SK-N-SH treated with all-trans-retinoic acid at 6 μM for 48 hours (cell line): Measurements from ENCODE around the gene MIGA1.
"Not testable (repeated sequence)": the region's sequence is repeated elsewhere in the genome, so short reads cannot be mapped to it uniquely, and the experiment has no call there.

ENCODE experiments used
- ATAC-seq: fragments of 200-7000 bp; cut with Tn5 transposase; 3 replicates; pipeline ENCODE4 v1.9.1; 2020; ENCODE audit warnings: mild to moderate bottlenecking, moderate library complexity
- ARNTL ChIP-seq: fragments of 450-650 bp; formaldehyde crosslinking; IDR thresholded peaks from 2 replicates; pipeline ENCODE4 v1.5.0; 2020; ENCODE audit warnings: low read depth, mild to moderate bottlenecking, moderate library complexity, borderline replicate concordance
- BACH2 ChIP-seq: fragments of 250-450 bp; sonication (Bioruptor Pico); IDR thresholded peaks from 2 replicates; pipeline ENCODE4 v1.9.0; 2021; ENCODE audit warnings: mild to moderate bottlenecking, borderline replicate concordance
- CREB5 ChIP-seq: fragments of 250-450 bp; sonication (Bioruptor Pico); IDR thresholded peaks from 2 replicates; pipeline ENCODE4 v1.5.1; 2020; ENCODE audit warnings: low read depth, mild to moderate bottlenecking, moderate library complexity
- CSDC2 ChIP-seq: fragments of 250-450 bp; sonication (Bioruptor Pico); IDR thresholded peaks from 2 replicates; pipeline ENCODE4 v1.5.0; 2020; ENCODE audit warnings: mild to moderate bottlenecking, moderate library complexity
- ESRRG ChIP-seq: fragments of 250-450 bp; sonication (Bioruptor Pico); IDR thresholded peaks from 2 replicates; pipeline ENCODE4 v1.6.1; 2021; ENCODE audit warnings: mild to moderate bottlenecking
- GLIS3 ChIP-seq: fragments of 250-450 bp; sonication (Bioruptor Pico); IDR thresholded peaks from 2 replicates; pipeline ENCODE4 v1.5.0; 2020; ENCODE audit warnings: mild to moderate bottlenecking, moderate library complexity
- ISL1 ChIP-seq: fragments of 250-450 bp; sonication (Bioruptor Pico); IDR thresholded peaks from 2 replicates; pipeline ENCODE4 v2.1.2; 2022; ENCODE audit warnings: mild to moderate bottlenecking, moderate library complexity
- PATZ1 ChIP-seq: fragments of 250-450 bp; sonication (Bioruptor Pico); IDR thresholded peaks from 2 replicates; pipeline ENCODE4 v1.8.0; 2020; ENCODE audit warnings: mild to moderate bottlenecking, moderate library complexity, borderline replicate concordance
- PPARA ChIP-seq: fragments of 250-450 bp; sonication (Bioruptor Pico); IDR thresholded peaks from 2 replicates; pipeline ENCODE4 v1.5.0; 2020; ENCODE audit warnings: mild to moderate bottlenecking, borderline replicate concordance
- RARB ChIP-seq: fragments of 250-450 bp; sonication (Bioruptor Pico); IDR thresholded peaks from 2 replicates; pipeline ENCODE4 v1.8.0; 2021; ENCODE audit warnings: mild to moderate bottlenecking, moderate library complexity
- SNAI2 ChIP-seq: fragments of 250-450 bp; sonication (Bioruptor Pico); IDR thresholded peaks from 2 replicates; pipeline ENCODE4 v1.5.0; 2020; ENCODE audit warnings: mild to moderate bottlenecking, moderate library complexity
- TCF4 ChIP-seq: fragments of 250-450 bp; sonication (Bioruptor Pico); IDR thresholded peaks from 2 replicates; pipeline ENCODE4 v1.8.0; 2021; ENCODE audit warnings: mild to moderate bottlenecking, moderate library complexity, borderline replicate concordance
- TOX ChIP-seq: fragments of 250-450 bp; sonication (Bioruptor Pico); IDR thresholded peaks from 2 replicates; pipeline ENCODE4 v1.8.0; 2021; ENCODE audit warnings: mild to moderate bottlenecking, moderate library complexity, borderline replicate concordance
- ZC3H10 ChIP-seq: fragments of 250-450 bp; sonication (Bioruptor Pico); IDR thresholded peaks from 2 replicates; pipeline ENCODE4 v1.5.1; 2021; ENCODE audit warnings: mild to moderate bottlenecking, moderate library complexity
- ZFP3 ChIP-seq: fragments of 250-450 bp; sonication (Bioruptor Pico); IDR thresholded peaks from 2 replicates; pipeline ENCODE4 v1.5.0; 2020; ENCODE audit warnings: mild to moderate bottlenecking, moderate library complexity
- ZFP30 ChIP-seq: fragments of 450-650 bp; formaldehyde crosslinking; IDR thresholded peaks from 2 replicates; pipeline ENCODE4 v1.5.0; 2022; ENCODE audit warnings: mild to moderate bottlenecking, moderate library complexity
- ZNF70 ChIP-seq: fragments of 450-650 bp; formaldehyde crosslinking; IDR thresholded peaks from 2 replicates; pipeline ENCODE4 v1.5.0; 2020; ENCODE audit warnings: mild to moderate bottlenecking, moderate library complexity
- TF ChIP-seq, protein P1 (sequence below): fragments of 250-450 bp; sonication (Bioruptor Pico); IDR thresholded peaks from 2 replicates; pipeline ENCODE4 v1.8.0; 2021; ENCODE audit warnings: low read depth, mild to moderate bottlenecking, moderate library complexity, borderline replicate concordance
- TF ChIP-seq, protein P2 (sequence below): fragments of 250-450 bp; sonication (Bioruptor Pico); IDR thresholded peaks from 2 replicates; pipeline ENCODE4 v1.5.1; 2021; ENCODE audit warnings: mild to moderate bottlenecking, moderate library complexity
- TF ChIP-seq, protein P3 (sequence below): fragments of 250-450 bp; sonication (Bioruptor Pico); IDR thresholded peaks from 2 replicates; pipeline ENCODE4 v1.5.0; 2020; ENCODE audit warnings: mild to moderate bottlenecking, moderate library complexity

Gene MIGA1

GRCh38 chr1:77739235-77739634, 40.2 kb upstream of the MIGA1 start:
- TF ChIP-seq ZFP30 (CRISPR knock-in tag) (no peak), ARNTL (no peak)

GRCh38 chr1:77741316-77741715, 38.1 kb upstream of the MIGA1 start:
- ATAC-seq: no peak
- TF ChIP-seq TOX (CRISPR knock-in tag) (no peak), GLIS3 (no peak), ZFP3 (no peak), RARB (CRISPR knock-in tag) (no peak), BACH2 (CRISPR knock-in tag) (no peak), ISL1 (no peak), CSDC2 (CRISPR knock-in tag) (no peak), SNAI2 (CRISPR knock-in tag) (no peak), ARNTL (no peak), ESRRG (CRISPR knock-in tag) (no peak)
- TF ChIP-seq, protein P1, sequence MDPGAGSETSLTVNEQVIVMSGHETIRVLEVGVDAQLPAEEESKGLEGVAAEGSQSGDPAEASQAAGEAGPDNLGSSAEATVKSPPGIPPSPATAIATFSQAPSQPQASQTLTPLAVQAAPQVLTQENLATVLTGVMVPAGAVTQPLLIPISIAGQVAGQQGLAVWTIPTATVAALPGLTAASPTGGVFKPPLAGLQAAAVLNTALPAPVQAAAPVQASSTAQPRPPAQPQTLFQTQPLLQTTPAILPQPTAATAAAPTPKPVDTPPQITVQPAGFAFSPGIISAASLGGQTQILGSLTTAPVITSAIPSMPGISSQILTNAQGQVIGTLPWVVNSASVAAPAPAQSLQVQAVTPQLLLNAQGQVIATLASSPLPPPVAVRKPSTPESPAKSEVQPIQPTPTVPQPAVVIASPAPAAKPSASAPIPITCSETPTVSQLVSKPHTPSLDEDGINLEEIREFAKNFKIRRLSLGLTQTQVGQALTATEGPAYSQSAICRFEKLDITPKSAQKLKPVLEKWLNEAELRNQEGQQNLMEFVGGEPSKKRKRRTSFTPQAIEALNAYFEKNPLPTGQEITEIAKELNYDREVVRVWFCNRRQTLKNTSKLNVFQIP (CRISPR knock-in tag): no peak
- TF ChIP-seq, protein P2, sequence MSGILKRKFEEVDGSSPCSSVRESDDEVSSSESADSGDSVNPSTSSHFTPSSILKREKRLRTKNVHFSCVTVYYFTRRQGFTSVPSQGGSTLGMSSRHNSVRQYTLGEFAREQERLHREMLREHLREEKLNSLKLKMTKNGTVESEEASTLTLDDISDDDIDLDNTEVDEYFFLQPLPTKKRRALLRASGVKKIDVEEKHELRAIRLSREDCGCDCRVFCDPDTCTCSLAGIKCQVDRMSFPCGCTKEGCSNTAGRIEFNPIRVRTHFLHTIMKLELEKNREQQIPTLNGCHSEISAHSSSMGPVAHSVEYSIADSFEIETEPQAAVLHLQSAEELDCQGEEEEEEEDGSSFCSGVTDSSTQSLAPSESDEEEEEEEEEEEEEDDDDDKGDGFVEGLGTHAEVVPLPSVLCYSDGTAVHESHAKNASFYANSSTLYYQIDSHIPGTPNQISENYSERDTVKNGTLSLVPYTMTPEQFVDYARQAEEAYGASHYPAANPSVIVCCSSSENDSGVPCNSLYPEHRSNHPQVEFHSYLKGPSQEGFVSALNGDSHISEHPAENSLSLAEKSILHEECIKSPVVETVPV (CRISPR knock-in tag): no peak
- TF ChIP-seq, all 23 proteins: peak for 0

More at GRCh38 chr1:77739235-77739634, 40.2 kb upstream of the MIGA1 start:
- no peak for ATAC-seq

- no peak for ATAC-seq
- no peak for TF ChIP-seq PATZ1 (CRISPR knock-in tag)
- no peak for TF ChIP-seq ZC3H10 (CRISPR knock-in tag)
- TF ChIP-seq ZFP3: no peak
- TF ChIP-seq, protein P1 (CRISPR knock-in tag): no peak
- no peak for TF ChIP-seq CREB5 (CRISPR knock-in tag)
- TF ChIP-seq ISL1: no peak
- no peak for TF ChIP-seq ZFP30 (CRISPR knock-in tag)
- TF ChIP-seq PPARA (CRISPR knock-in tag): no peak
- no peak for TF ChIP-seq GLIS3
Observed at GRCh38 chr1:77742011-77742555, 37.4 kb upstream of the MIGA1 start.

DNA sequence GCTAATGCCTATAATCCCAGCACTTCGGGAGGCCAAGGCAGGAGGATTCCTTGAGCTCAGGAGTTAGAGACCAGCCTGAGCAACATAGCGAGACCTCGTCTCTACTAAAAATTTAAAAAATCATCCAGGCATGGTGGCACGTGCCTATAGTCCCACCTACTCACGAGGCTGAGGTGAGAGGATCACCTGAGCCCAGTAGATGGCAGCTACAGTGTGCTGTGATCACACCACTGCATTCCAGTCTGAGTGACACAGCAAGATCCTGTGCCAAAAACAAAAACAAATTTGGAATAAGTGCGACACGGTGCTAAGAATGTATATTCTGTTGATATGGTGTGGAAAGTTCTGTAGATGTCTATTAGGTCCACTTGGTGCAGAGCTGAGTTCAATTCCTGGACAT, 34.9 kb upstream of the MIGA1 start:
- no peak for ATAC-seq
- no peak for TF ChIP-seq ZFP30 (CRISPR knock-in tag)
- TF ChIP-seq, protein P3, sequence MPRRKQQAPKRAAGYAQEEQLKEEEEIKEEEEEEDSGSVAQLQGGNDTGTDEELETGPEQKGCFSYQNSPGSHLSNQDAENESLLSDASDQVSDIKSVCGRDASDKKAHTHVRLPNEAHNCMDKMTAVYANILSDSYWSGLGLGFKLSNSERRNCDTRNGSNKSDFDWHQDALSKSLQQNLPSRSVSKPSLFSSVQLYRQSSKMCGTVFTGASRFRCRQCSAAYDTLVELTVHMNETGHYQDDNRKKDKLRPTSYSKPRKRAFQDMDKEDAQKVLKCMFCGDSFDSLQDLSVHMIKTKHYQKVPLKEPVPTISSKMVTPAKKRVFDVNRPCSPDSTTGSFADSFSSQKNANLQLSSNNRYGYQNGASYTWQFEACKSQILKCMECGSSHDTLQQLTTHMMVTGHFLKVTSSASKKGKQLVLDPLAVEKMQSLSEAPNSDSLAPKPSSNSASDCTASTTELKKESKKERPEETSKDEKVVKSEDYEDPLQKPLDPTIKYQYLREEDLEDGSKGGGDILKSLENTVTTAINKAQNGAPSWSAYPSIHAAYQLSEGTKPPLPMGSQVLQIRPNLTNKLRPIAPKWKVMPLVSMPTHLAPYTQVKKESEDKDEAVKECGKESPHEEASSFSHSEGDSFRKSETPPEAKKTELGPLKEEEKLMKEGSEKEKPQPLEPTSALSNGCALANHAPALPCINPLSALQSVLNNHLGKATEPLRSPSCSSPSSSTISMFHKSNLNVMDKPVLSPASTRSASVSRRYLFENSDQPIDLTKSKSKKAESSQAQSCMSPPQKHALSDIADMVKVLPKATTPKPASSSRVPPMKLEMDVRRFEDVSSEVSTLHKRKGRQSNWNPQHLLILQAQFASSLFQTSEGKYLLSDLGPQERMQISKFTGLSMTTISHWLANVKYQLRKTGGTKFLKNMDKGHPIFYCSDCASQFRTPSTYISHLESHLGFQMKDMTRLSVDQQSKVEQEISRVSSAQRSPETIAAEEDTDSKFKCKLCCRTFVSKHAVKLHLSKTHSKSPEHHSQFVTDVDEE (CRISPR knock-in tag): no peak
- TF ChIP-seq PATZ1 (CRISPR knock-in tag): no peak
- TF ChIP-seq GLIS3: no peak
- no peak for TF ChIP-seq ZNF70
- TF ChIP-seq ARNTL: no peak
- TF ChIP-seq, protein P1 (CRISPR knock-in tag): no peak
- TF ChIP-seq PPARA (CRISPR knock-in tag): no peak
- TF ChIP-seq TCF4 (CRISPR knock-in tag): no peak

GRCh38 chr1:77749489-77749888, 30.0 kb upstream of the MIGA1 start:
- not testable (repeated sequence) for ATAC-seq
